GM12875 (cell line): Measurements from ENCODE around the gene POLN.

Experiments
- H3K4me3 ChIP-seq: one replicate; pipeline ENCODE4 v1.5.1; 2011; ENCODE audit warnings: low read depth, low read length, control low read depth
- CTCF ChIP-seq: IDR thresholded peaks from 2 replicates; pipeline ENCODE4 v1.5.1; 2011; ENCODE audit warnings: low read depth, mild to moderate bottlenecking, control low read depth, inconsistent platforms, low read length, moderate library complexity, borderline replicate concordance; ENCODE audit not compliant: insufficient read depth

Gene POLN

GRCh38 chr4:2045518-2045951 is 196.4 kb downstream of the POLN start:
- TF ChIP-seq CTCF, result no peak
- H3K4me3 ChIP-seq, result no peak overlapping the region

- no peak overlapping the region for H3K4me3 ChIP-seq
- no peak for TF ChIP-seq CTCF
Observed at GRCh38 chr4:2044542-2045517, 197.1 kb downstream of the POLN start.

- no peak overlapping the region for H3K4me3 ChIP-seq
- no peak for TF ChIP-seq CTCF
Observed at GRCh38 chr4:2044119-2044485, 197.8 kb downstream of the POLN start.

GRCh38 chr4:2043396-2044118 is 198.4 kb downstream of the POLN start:
- TF ChIP-seq CTCF, result no peak
- H3K4me3 ChIP-seq, result no peak overlapping the region

- no peak overlapping the region for H3K4me3 ChIP-seq
- TF ChIP-seq CTCF, result no peak
Observed at GRCh38 chr4:2042947-2043395, 198.9 kb downstream of the POLN start.

- H3K4me3 ChIP-seq, result peak overlapping the region; percentile 66
- no peak for TF ChIP-seq CTCF
Observed at GRCh38 chr4:2042204-2042946, 199.5 kb downstream of the POLN start.
